Sigmoid colon (tissue), 7 donors: ENCODE data around the gene MACROD2. TPM values are rescaled to one million over a fixed set of nuclear protein-coding genes. Genes with fewer than 3 reads are reported as not detected.

Experiments used
- DNase-seq: peaks from one replicate; pipeline ENCODE4 v3.0.0-alpha.2; 2019
- H3K27ac ChIP-seq, 4 donors: fragments of 200-600 bp; sonication (generic); one replicate each; pipeline ENCODE4 v1.5.1; 2016 to 2019; ENCODE audit warnings: mild to moderate bottlenecking in 1 of 4
- H3K27me3 ChIP-seq, 3 donors: fragments of 200-600 bp; sonication (generic); one replicate each; pipeline ENCODE4 v1.5.1; 2019; ENCODE audit warnings: mild to moderate bottlenecking in 1 of 3
- H3K36me3 ChIP-seq, 4 donors: fragments of 200-600 bp; sonication (generic); one replicate each; pipeline ENCODE4 v1.5.1; 2016 to 2019
- H3K4me1 ChIP-seq, 4 donors: fragments of 200-600 bp; sonication (generic); one replicate each; pipeline ENCODE4 v1.5.1; 2017 to 2019
- H3K4me3 ChIP-seq, 4 donors: fragments of 200-600 bp; sonication (generic); one replicate each; pipeline ENCODE4 v1.5.1; 2017 to 2019; ENCODE audit warnings: mild to moderate bottlenecking in 2 of 4, moderate library complexity in 1 of 4
- H3K9me3 ChIP-seq, 4 donors: fragments of 200-600 bp in 3 of 4; sonication (generic) in 3 of 4; one replicate each; pipeline versions ENCODE4 v1.5.1 to v1.6.1; 2013 to 2019
- CTCF ChIP-seq, 4 experiments: fragments of 450-650 bp in 3 of 4; fragments of 200-600 bp in 1 of 4; IDR thresholded peaks; one replicate each; pipeline ENCODE4 v1.5.1; 2016 to 2019; ENCODE audit warnings: antibody characterized with exemption in 4 of 4, mild to moderate bottlenecking in 3 of 4, moderate library complexity in 2 of 4
- EP300 ChIP-seq, 4 donors: sonication (generic); formaldehyde crosslinking; IDR thresholded peaks; one replicate each; pipeline ENCODE4 v1.6.1; 2017; ENCODE audit warnings: antibody characterized with exemption in 4 of 4
- POLR2A ChIP-seq, 2 donors: fragments of 450-650 bp; IDR thresholded peaks; one replicate each; pipeline ENCODE4 v1.6.1; 2016; ENCODE audit warnings: antibody characterized with exemption in 2 of 2, mild to moderate bottlenecking in 2 of 2, moderate library complexity in 2 of 2
- POLR2AphosphoS5 ChIP-seq, 4 donors: sonication (generic); formaldehyde crosslinking; IDR thresholded peaks; one replicate each; pipeline ENCODE4 v1.6.1; 2017; ENCODE audit warnings: antibody characterized with exemption in 4 of 4
- WGBS, 2 donors: extraction: QIAGEN DNeasy Blood & Tissue Kit; methylation state at CpG; one replicate each; pipeline ENCODE4 v1.1.7; 2013; 5-methylcytosine and 5-hydroxymethylcytosine counted together
- intact Hi-C: fragments of 100-400 bp; cut with DNase I; formaldehyde crosslinking; loops from one replicate; pipeline ENCODE4 v1.15.1; 2023
- polyA plus RNA-seq, 3 donors: library from polyadenylated mRNA; stranded (reverse); fragments of 200-250 nt; gene quantifications; one replicate each; pipeline ENCODE4 v1.2.3, GENCODE V29; 2013
- total RNA-seq, 4 donors: library from RNA; depleted of rRNA; stranded (reverse); fragments of >200 nt; gene quantifications; one replicate each; pipeline ENCODE4 v1.1.0, GENCODE V29; 2016
- donor health status: healthy with polysubstance abuse.
- donor health status: Bipolar disorder and iron deficiency.
- donor health status: healthy.

The MACROD2 gene
- total and polyA plus RNA-seq, 7 donors: 1.2 to 22.4 (median 5.8) TPM

- Histone ChIP-seq H3K9me3 (no peaks in the 10 kb centered on the region), H3K27me3 (no peaks in the 10 kb centered on the region), H3K4me1 (peaks cover 0 to 8% (median 4%) of the 10 kb centered on the region in 4 donors), H3K36me3 (no peaks in the 10 kb centered on the region), H3K27ac (no peak overlapping the region), H3K4me3 (no peak overlapping the region)
- intact Hi-C loops: no loop called here
- DNase-seq: no peak
- no peak for TF ChIP-seq POLR2A (IDR thresholded peaks at IDR 0.05)
- no peak for TF ChIP-seq EP300 (IDR thresholded peaks at IDR 0.05)
- TF ChIP-seq CTCF (IDR thresholded peaks at IDR 0.05): no peak
- no peak for TF ChIP-seq POLR2AphosphoS5 (IDR thresholded peaks at IDR 0.05)
Measured at GRCh38 chr20:15318682-15319081, 1323.4 kb downstream of the MACROD2 start.

- DNase-seq: no peak
- 69 to 86% methylated on average over 2 of the region's 2 CpGs for WGBS, 2 donors
- Histone ChIP-seq H3K27ac (no peak overlapping the region), H3K9me3 (no peaks in the 10 kb centered on the region), H3K36me3 (no peaks in the 10 kb centered on the region), H3K27me3 (no peaks in the 10 kb centered on the region), H3K4me1 (peaks cover 0 to 8% (median 4%) of the 10 kb centered on the region in 4 donors), H3K4me3 (no peak overlapping the region)
- no peak for TF ChIP-seq POLR2A (IDR thresholded peaks at IDR 0.05)
- no peak for TF ChIP-seq CTCF (IDR thresholded peaks at IDR 0.05)
- no peak for TF ChIP-seq POLR2AphosphoS5 (IDR thresholded peaks at IDR 0.05)
- no peak for TF ChIP-seq EP300 (IDR thresholded peaks at IDR 0.05)
- intact Hi-C loops: no loop called here
Measured at GRCh38 chr20:15319439-15319838, 1324.1 kb downstream of the MACROD2 start.

DNA sequence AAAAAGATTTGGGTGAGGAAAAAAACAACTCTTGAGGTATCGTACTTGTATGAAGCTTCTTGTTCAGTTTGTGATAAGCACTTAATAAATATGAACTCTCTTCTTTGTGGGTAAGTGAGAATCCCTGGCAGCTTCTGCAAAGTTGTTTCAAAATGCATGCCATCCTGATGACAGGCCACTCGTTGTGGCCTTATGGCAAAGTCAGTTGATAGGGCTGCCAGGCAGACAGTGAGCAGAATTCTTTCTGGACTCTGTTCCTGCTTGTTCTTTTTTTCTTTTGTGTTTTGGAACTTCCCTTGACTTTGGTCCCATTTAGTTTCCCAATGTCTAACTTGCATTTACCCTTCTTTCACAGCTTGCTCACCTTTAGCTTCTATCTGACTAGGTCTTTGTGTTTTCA lies 1325.6 kb downstream of the MACROD2 start:
- DNase-seq: no peak
- TF ChIP-seq EP300 (IDR thresholded peaks at IDR 0.05) (no peak), POLR2AphosphoS5 (IDR thresholded peaks at IDR 0.05) (no peak), POLR2A (IDR thresholded peaks at IDR 0.05) (no peak), CTCF (IDR thresholded peaks at IDR 0.05) (no peak)
- no peaks in the 10 kb centered on the region for H3K9me3 ChIP-seq
- H3K4me1 ChIP-seq: peaks cover 0 to 8% (median 4%) of the 10 kb centered on the region in 4 donors
- H3K27ac ChIP-seq: peak overlapping the region in 1 of 4 donors; percentile 19
- WGBS, 2 donors: 73 to 75% methylated on average over 2 of the region's 2 CpGs
- H3K27me3 ChIP-seq: no peaks in the 10 kb centered on the region
- H3K36me3 ChIP-seq: no peaks in the 10 kb centered on the region
- no peak overlapping the region for H3K4me3 ChIP-seq
- intact Hi-C loops: no loop called here

DNA sequence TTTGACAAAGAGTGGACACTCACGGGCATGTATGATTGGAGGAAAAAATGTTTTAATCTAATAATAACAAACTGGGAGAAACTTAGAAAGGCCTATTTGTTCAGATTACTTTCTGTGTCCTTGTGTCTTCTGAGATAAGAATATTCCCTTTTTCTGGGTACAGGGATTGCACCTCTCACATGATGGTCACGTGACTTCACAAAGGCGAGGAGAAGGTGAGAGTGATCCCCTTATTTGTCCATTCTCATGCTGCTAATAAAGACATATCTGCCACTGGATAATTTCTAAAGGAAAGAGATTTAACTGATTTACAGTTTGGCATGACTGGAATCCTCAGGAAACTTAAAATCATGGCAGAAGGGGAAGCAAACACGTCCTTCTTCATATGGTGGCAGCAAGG lies 1331.8 kb downstream of the MACROD2 start:
- Histone ChIP-seq H3K36me3 (no peaks in the 10 kb centered on the region), H3K4me3 (no peak overlapping the region), H3K27me3 (no peaks in the 10 kb centered on the region), H3K4me1 (no peaks in the 10 kb centered on the region), H3K27ac (no peak overlapping the region), H3K9me3 (no peaks in the 10 kb centered on the region)
- no peak for DNase-seq
- WGBS, 2 donors: 88 to 92% methylated on average over 4 of the region's 4 CpGs
- intact Hi-C loops: no loop called here
- TF ChIP-seq EP300 (IDR thresholded peaks at IDR 0.05) (no peak), CTCF (IDR thresholded peaks at IDR 0.05) (no peak), POLR2AphosphoS5 (IDR thresholded peaks at IDR 0.05) (no peak), POLR2A (IDR thresholded peaks at IDR 0.05) (no peak)

GRCh38 chr20:15328084-15328483 lies 1332.8 kb downstream of the MACROD2 start:
- H3K36me3 ChIP-seq: no peaks in the 10 kb centered on the region
- WGBS, 2 donors: 43 to 49% methylated on average over 1 of the region's 1 CpG
- no peaks in the 10 kb centered on the region for H3K9me3 ChIP-seq
- no peaks in the 10 kb centered on the region for H3K27me3 ChIP-seq
- no peaks in the 10 kb centered on the region for H3K4me1 ChIP-seq
- no peak overlapping the region for H3K27ac ChIP-seq
- no peak overlapping the region for H3K4me3 ChIP-seq
- DNase-seq: no peak
- TF ChIP-seq POLR2A (IDR thresholded peaks at IDR 0.05) (no peak), CTCF (IDR thresholded peaks at IDR 0.05) (no peak), POLR2AphosphoS5 (IDR thresholded peaks at IDR 0.05) (no peak), EP300 (IDR thresholded peaks at IDR 0.05) (no peak)
- intact Hi-C loops: no loop called here
